Measurements from ENCODE around the gene COG4.

COG4 gene

DNA sequence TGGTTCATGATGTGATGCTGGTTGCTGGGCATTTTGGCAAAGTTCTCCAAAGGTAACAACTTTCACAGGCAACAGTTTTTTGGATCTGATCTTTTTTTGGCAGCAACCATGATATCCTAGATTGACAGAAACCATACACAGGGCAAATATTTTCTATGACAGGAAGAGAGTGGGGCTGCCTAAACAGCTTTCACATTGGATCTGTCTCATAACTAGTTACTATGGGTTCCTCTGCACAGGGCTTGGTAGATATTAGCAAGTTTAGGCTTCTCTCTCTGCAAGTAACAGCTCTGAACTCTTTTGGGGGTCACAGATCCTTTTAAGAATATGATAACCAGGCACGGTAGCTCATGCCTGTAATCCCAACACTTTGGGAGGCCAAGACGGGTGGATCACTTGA is 28.6 kb downstream of the COG4 start:
- TF ChIP-seq CTCF (conservative IDR thresholded peaks at IDR 0.05; ENCODE audit: low read length), result no peak
- H3K4me3 ChIP-seq (ENCODE audit: low read length), result no peak overlapping the region
- DNase-seq (ENCODE audit: low read depth), result no peak

GRCh38 chr16:70494202-70494770 is 29.1 kb downstream of the COG4 start:
- no peak for TF ChIP-seq CTCF (conservative IDR thresholded peaks at IDR 0.05; ENCODE audit: low read length)
- H3K4me3 ChIP-seq (ENCODE audit: low read length), result no peak overlapping the region
- no peak for DNase-seq (ENCODE audit: low read depth)

DNA sequence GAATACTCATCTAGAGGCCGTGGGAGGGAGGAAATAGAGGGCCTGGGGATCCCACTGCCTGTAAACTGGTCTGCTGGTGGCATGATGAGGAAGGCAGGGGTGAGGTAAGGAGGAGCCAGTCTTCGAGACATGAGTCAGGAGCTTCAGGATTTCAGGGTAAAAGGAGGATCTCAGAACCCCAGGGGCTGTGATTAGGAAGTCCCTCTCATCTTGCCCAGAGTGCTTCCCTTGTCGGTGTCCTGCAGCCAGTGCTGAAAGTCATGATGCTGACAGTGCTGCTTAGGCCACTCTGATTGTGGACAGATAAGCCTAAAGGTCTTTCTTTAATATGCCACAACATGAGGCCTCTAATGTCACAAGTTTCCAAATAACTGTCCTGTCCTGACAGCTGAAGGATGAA is 29.6 kb downstream of the COG4 start:
- no peak for TF ChIP-seq CTCF (conservative IDR thresholded peaks at IDR 0.05; ENCODE audit: low read length)
- no peak for DNase-seq (ENCODE audit: low read depth)

GRCh38 chr16:70490261-70490660 is 33.1 kb downstream of the COG4 start:
- TF ChIP-seq CTCF (conservative IDR thresholded peaks at IDR 0.05; ENCODE audit: low read length), result no peak
- no peak for DNase-seq (ENCODE audit: low read depth)
- no peak overlapping the region for H3K4me3 ChIP-seq (ENCODE audit: low read length)

More for the DNA sequence above, 29.6 kb downstream of the COG4 start:
- H3K4me3 ChIP-seq (ENCODE audit: low read length), result no peak overlapping the region

- TF ChIP-seq CTCF (conservative IDR thresholded peaks at IDR 0.05; ENCODE audit: low read length), result no peak
- no peak overlapping the region for H3K4me3 ChIP-seq (ENCODE audit: low read length)
- no peak for DNase-seq (ENCODE audit: low read depth)
Observed at GRCh38 chr16:70484867-70485266, 38.5 kb downstream of the COG4 start.

- H3K4me3 ChIP-seq (ENCODE audit: low read length), result no peak overlapping the region
- no peak for TF ChIP-seq CTCF (conservative IDR thresholded peaks at IDR 0.05; ENCODE audit: low read length)
- DNase-seq (ENCODE audit: low read depth), result no peak
Observed at GRCh38 chr16:70483426-70483825, 39.9 kb downstream of the COG4 start.

- DNase-seq (ENCODE audit: low read depth), result no peak
- no peak for TF ChIP-seq CTCF (conservative IDR thresholded peaks at IDR 0.05; ENCODE audit: low read length)
- H3K4me3 ChIP-seq (ENCODE audit: low read length), result no peak overlapping the region
Observed at GRCh38 chr16:70482624-70483023, 40.7 kb downstream of the COG4 start.
